Measurements from ENCODE around the gene INSIG2.
A peak's percentile ranks its signal among the peaks of the same experiment; 100 is the strongest.

The INSIG2 gene

GRCh38 chr2:118056165-118056534 is 32.1 kb upstream of the INSIG2 start:
- TF ChIP-seq, protein P1, sequence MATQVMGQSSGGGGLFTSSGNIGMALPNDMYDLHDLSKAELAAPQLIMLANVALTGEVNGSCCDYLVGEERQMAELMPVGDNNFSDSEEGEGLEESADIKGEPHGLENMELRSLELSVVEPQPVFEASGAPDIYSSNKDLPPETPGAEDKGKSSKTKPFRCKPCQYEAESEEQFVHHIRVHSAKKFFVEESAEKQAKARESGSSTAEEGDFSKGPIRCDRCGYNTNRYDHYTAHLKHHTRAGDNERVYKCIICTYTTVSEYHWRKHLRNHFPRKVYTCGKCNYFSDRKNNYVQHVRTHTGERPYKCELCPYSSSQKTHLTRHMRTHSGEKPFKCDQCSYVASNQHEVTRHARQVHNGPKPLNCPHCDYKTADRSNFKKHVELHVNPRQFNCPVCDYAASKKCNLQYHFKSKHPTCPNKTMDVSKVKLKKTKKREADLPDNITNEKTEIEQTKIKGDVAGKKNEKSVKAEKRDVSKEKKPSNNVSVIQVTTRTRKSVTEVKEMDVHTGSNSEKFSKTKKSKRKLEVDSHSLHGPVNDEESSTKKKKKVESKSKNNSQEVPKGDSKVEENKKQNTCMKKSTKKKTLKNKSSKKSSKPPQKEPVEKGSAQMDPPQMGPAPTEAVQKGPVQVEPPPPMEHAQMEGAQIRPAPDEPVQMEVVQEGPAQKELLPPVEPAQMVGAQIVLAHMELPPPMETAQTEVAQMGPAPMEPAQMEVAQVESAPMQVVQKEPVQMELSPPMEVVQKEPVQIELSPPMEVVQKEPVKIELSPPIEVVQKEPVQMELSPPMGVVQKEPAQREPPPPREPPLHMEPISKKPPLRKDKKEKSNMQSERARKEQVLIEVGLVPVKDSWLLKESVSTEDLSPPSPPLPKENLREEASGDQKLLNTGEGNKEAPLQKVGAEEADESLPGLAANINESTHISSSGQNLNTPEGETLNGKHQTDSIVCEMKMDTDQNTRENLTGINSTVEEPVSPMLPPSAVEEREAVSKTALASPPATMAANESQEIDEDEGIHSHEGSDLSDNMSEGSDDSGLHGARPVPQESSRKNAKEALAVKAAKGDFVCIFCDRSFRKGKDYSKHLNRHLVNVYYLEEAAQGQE (IDR thresholded peaks at IDR 0.05; ENCODE audit: low read depth): no peak
- TF ChIP-seq, protein P2, sequence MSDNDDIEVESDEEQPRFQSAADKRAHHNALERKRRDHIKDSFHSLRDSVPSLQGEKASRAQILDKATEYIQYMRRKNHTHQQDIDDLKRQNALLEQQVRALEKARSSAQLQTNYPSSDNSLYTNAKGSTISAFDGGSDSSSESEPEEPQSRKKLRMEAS (IDR thresholded peaks at IDR 0.05): no peak
- TF ChIP-seq USF1 (IDR thresholded peaks at IDR 0.05) (no peak), FOXM1 (IDR thresholded peaks at IDR 0.05; ENCODE audit: borderline replicate concordance, low read depth) (no peak), CREB1 (IDR thresholded peaks at IDR 0.05; ENCODE audit: low read depth) (no peak), TCF12 (IDR thresholded peaks at IDR 0.05; ENCODE audit: low read depth) (no peak), TAF1 (IDR thresholded peaks at IDR 0.05; ENCODE audit: low read depth) (no peak), TEAD4 (IDR thresholded peaks at IDR 0.05) (no peak), ZBTB7A (IDR thresholded peaks at IDR 0.05; ENCODE audit: low read depth) (no peak), CEBPB (IDR thresholded peaks at IDR 0.05) (no peak)

- TF ChIP-seq EGR1 (IDR thresholded peaks at IDR 0.05): no peak
- TF ChIP-seq NFIC (IDR thresholded peaks at IDR 0.05): no peak
- no peak for TF ChIP-seq CEBPB (IDR thresholded peaks at IDR 0.05)
- no peak for TF ChIP-seq RAD21 (IDR thresholded peaks at IDR 0.05; ENCODE audit: low read depth)
- no peak for TF ChIP-seq YY1 (IDR thresholded peaks at IDR 0.05; ENCODE audit: low read depth)
- no peak for TF ChIP-seq FOXM1 (IDR thresholded peaks at IDR 0.05; ENCODE audit: borderline replicate concordance, low read depth)
- no peak for TF ChIP-seq TAF1 (IDR thresholded peaks at IDR 0.05; ENCODE audit: low read depth)
- TF ChIP-seq TEAD4 (IDR thresholded peaks at IDR 0.05): no peak
- TF ChIP-seq EP300 (IDR thresholded peaks at IDR 0.05; ENCODE audit: borderline replicate concordance): no peak
- TF ChIP-seq, protein P1 (IDR thresholded peaks at IDR 0.05; ENCODE audit: low read depth): no peak
- no peak for TF ChIP-seq ZBTB7A (IDR thresholded peaks at IDR 0.05; ENCODE audit: low read depth)
- TF ChIP-seq CREB1 (IDR thresholded peaks at IDR 0.05; ENCODE audit: low read depth): no peak
Observed at GRCh38 chr2:118056801-118057200, 31.5 kb upstream of the INSIG2 start.

DNA sequence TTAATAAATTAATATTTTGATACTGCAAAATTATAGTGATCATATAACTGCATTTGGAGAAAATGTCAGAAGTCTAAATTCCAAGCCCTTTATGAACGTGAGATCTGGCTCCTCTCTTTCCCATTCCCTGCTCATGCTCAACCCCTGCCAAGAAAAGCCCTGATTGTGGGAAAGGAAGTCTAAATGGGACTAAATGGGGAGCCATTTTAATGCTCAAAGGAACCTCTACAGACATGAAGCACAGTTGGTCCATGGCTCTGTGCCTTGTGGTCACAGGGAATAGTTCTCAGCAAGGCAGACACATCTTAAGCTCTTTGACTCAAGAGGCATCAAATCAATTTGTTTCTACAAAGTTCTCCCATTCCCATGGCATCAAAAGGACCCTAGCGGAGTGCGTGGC is 29.3 kb upstream of the INSIG2 start:
- TF ChIP-seq FOXM1 (IDR thresholded peaks at IDR 0.05; ENCODE audit: borderline replicate concordance, low read depth) (no peak), YY1 (IDR thresholded peaks at IDR 0.05; ENCODE audit: low read depth) (no peak), TEAD4 (IDR thresholded peaks at IDR 0.05) (no peak)
- TF ChIP-seq, protein P2 (IDR thresholded peaks at IDR 0.05): no peak

DNA sequence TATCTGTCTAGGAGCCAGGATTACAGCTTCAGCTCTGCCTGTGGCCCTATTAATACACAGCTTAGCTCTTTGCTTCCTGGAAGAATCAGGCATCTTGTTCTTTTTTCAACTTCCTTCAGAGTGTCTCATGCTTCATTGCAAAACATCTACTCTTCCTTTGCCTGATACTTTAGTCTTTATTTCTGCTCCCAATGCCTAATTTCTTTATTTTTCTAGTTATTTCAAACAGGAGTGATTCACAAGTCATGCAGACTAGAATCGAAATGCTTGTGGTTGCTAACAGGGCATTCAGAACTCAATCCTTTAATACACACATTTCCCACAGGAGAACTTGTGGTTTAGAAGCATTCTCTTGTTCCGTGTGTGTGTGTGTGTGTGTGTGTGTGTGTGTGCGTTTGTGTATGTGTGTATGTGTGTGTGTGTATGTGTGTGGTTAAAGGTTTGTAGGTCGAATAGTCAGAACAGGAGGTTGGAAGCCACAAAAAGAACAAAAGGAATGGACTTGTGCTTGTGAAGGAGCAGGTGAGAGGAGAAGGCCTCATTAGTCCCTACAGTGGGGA is 28.3 kb upstream of the INSIG2 start:
- TF ChIP-seq TCF12 (IDR thresholded peaks at IDR 0.05; ENCODE audit: low read depth): no peak
- TF ChIP-seq USF1 (IDR thresholded peaks at IDR 0.05): no peak
- no peak for TF ChIP-seq EP300 (IDR thresholded peaks at IDR 0.05; ENCODE audit: borderline replicate concordance)
- TF ChIP-seq, protein P2 (IDR thresholded peaks at IDR 0.05): no peak
- no peak for TF ChIP-seq CREB1 (IDR thresholded peaks at IDR 0.05; ENCODE audit: low read depth)
- TF ChIP-seq RAD21 (IDR thresholded peaks at IDR 0.05; ENCODE audit: low read depth): no peak

- no peak for TF ChIP-seq CREB1 (IDR thresholded peaks at IDR 0.05; ENCODE audit: low read depth)
- TF ChIP-seq, protein P2 (IDR thresholded peaks at IDR 0.05): no peak
- TF ChIP-seq FOXM1 (IDR thresholded peaks at IDR 0.05; ENCODE audit: borderline replicate concordance, low read depth): no peak
- TF ChIP-seq TCF12 (IDR thresholded peaks at IDR 0.05; ENCODE audit: low read depth): no peak
- TF ChIP-seq, protein P1 (IDR thresholded peaks at IDR 0.05; ENCODE audit: low read depth): no peak
- TF ChIP-seq CEBPB (IDR thresholded peaks at IDR 0.05): peak; percentile 7; the same call in 1 of the 2 replicates
- peak; percentile 50 for TF ChIP-seq RAD21 (IDR thresholded peaks at IDR 0.05; ENCODE audit: low read depth)
Observed at GRCh38 chr2:118061135-118061955, 26.9 kb upstream of the INSIG2 start.

All from Ishikawa (cell line).